H9 (cell line): Measurements from ENCODE around the gene FABP3. TPM values are rescaled to one million over a fixed set of nuclear protein-coding genes. Genes with fewer than 3 reads are reported as not detected.

Experiments used
- DNase-seq: peaks from one replicate; pipeline ENCODE4 v3.0.0-alpha.2; 2017
- H2AFZ ChIP-seq: one replicate; pipeline ENCODE4 v1.6.1; 2013; ENCODE audit warnings: mild to moderate bottlenecking, low read length, control low read depth, moderate library complexity
- H2AK5ac ChIP-seq: 2 replicates; pipeline ENCODE4 v1.6.1; 2013; ENCODE audit warnings: low read length, control low read depth, mixed read lengths; ENCODE audit not compliant: insufficient read length
- H2BK120ac ChIP-seq: one replicate; pipeline ENCODE4 v1.6.1; 2013; ENCODE audit warnings: low read depth, mild to moderate bottlenecking, low read length, control low read depth, inconsistent platforms; ENCODE audit not compliant: poor library complexity, severe bottlenecking
- H2BK12ac ChIP-seq: 2 replicates; pipeline ENCODE4 v1.6.1; 2013; ENCODE audit warnings: low read length, control low read depth, mixed read lengths, low read depth; ENCODE audit not compliant: insufficient read length
- H2BK15ac ChIP-seq: 2 replicates; pipeline ENCODE4 v1.6.1; 2013; ENCODE audit warnings: low read depth, low read length, control low read depth
- H2BK20ac ChIP-seq: one replicate; pipeline ENCODE4 v1.6.1; 2013; ENCODE audit warnings: low read depth, mild to moderate bottlenecking, low read length, control low read depth, inconsistent platforms; ENCODE audit not compliant: poor library complexity, severe bottlenecking
- H2BK5ac ChIP-seq: 2 replicates; pipeline ENCODE4 v1.6.1; 2013; ENCODE audit warnings: low read length, control low read depth, mixed read lengths; ENCODE audit not compliant: insufficient read length
- H3K14ac ChIP-seq: 2 replicates; pipeline ENCODE4 v1.6.1; 2013; ENCODE audit warnings: low read length, control low read depth; ENCODE audit not compliant: insufficient read depth
- H3K18ac ChIP-seq: 2 replicates; pipeline ENCODE4 v1.6.1; 2013; ENCODE audit warnings: low read depth, mild to moderate bottlenecking, mixed read lengths, low read length, control low read depth; ENCODE audit not compliant: insufficient read length
- H3K23ac ChIP-seq: 2 replicates; pipeline ENCODE4 v1.6.1; 2013; ENCODE audit warnings: low read length, control low read depth, mixed read lengths, low read depth; ENCODE audit not compliant: insufficient read length
- H3K23me2 ChIP-seq: 2 replicates; pipeline ENCODE4 v1.6.1; 2013; ENCODE audit warnings: low read depth, mild to moderate bottlenecking, mixed read lengths, low read length, control low read depth; ENCODE audit not compliant: insufficient read length, poor library complexity, severe bottlenecking
- H3K27ac ChIP-seq: 2 replicates; pipeline ENCODE4 v1.5.1; 2013; ENCODE audit warnings: low read length, control low read depth, mixed read lengths, low read depth; ENCODE audit not compliant: insufficient read length
- H3K27me3 ChIP-seq: 2 replicates; pipeline ENCODE4 v1.6.1; 2013; ENCODE audit warnings: low read length, control low read depth, inconsistent platforms; ENCODE audit not compliant: insufficient read depth
- H3K4ac ChIP-seq: 2 replicates; pipeline ENCODE4 v1.6.1; 2013; ENCODE audit warnings: low read depth, mild to moderate bottlenecking, control low read depth, inconsistent platforms, low read length, moderate library complexity
- H3K4me1 ChIP-seq: 2 replicates; pipeline ENCODE4 v1.6.1; 2013; ENCODE audit warnings: low read length, control low read depth, inconsistent platforms; ENCODE audit not compliant: insufficient read depth
- H3K4me2 ChIP-seq: 2 replicates; pipeline ENCODE4 v1.6.1; 2013; ENCODE audit warnings: low read length, control low read depth, mixed read lengths; ENCODE audit not compliant: insufficient read length, insufficient read depth
- H3K56ac ChIP-seq: 2 replicates; pipeline ENCODE4 v1.6.1; 2013; ENCODE audit warnings: low read depth, mild to moderate bottlenecking, mixed read lengths, low read length, control low read depth; ENCODE audit not compliant: insufficient read length
- H3K79me1 ChIP-seq: 2 replicates; pipeline ENCODE4 v1.6.1; 2013; ENCODE audit warnings: low read depth, mild to moderate bottlenecking, moderate library complexity, low read length, control low read depth, inconsistent platforms; ENCODE audit not compliant: insufficient read depth, poor library complexity, severe bottlenecking
- H3K79me2 ChIP-seq: 2 replicates; pipeline ENCODE4 v1.6.1; 2013; ENCODE audit warnings: low read length, control low read depth, inconsistent platforms; ENCODE audit not compliant: insufficient read depth
- H3K9ac ChIP-seq: 2 replicates; pipeline ENCODE4 v1.6.1; 2013; ENCODE audit warnings: low read length, control low read depth, mixed read lengths; ENCODE audit not compliant: insufficient read length; ENCODE audit errors: extremely low read depth
- H3K9me3 ChIP-seq: one replicate; pipeline ENCODE4 v1.6.1; 2013; ENCODE audit warnings: low read depth, low read length, inconsistent platforms; ENCODE audit not compliant: control insufficient read depth
- H3T11ph ChIP-seq: one replicate; pipeline ENCODE4 v1.6.1; 2013; ENCODE audit warnings: mild to moderate bottlenecking, low read length, control low read depth, inconsistent platforms
- H4K20me1 ChIP-seq: one replicate; pipeline ENCODE4 v1.6.1; 2013; ENCODE audit not compliant: control insufficient read depth, insufficient read length, insufficient read depth
- H4K5ac ChIP-seq: 2 replicates; pipeline ENCODE4 v1.6.1; 2013; ENCODE audit warnings: low read depth, mild to moderate bottlenecking, mixed read lengths, low read length, control low read depth; ENCODE audit not compliant: insufficient read length
- H4K8ac ChIP-seq: replicated peaks from 2 replicates; pipeline ENCODE4 v1.6.1; 2013; ENCODE audit warnings: low read length, control low read depth, mixed read lengths, low read depth; ENCODE audit not compliant: insufficient read length
- H4K91ac ChIP-seq: 2 replicates; pipeline ENCODE4 v1.6.1; 2013; ENCODE audit warnings: low read depth, mild to moderate bottlenecking, moderate library complexity, mixed read lengths, low read length, control low read depth; ENCODE audit not compliant: insufficient read length
- H3K27ac Mint-ChIP-seq, 3 experiments: 2 replicates in 2 of 3; 3 replicates in 1 of 3; pipeline ENCODE4 v1.8.0; 2020 to 2021; ENCODE audit warnings: mixed read lengths in 3 of 3, mild to moderate bottlenecking in 1 of 3, moderate library complexity in 1 of 3
- H3K27me3 Mint-ChIP-seq: 2 replicates; pipeline ENCODE4 v1.8.0; 2021; ENCODE audit warnings: low read depth, mild to moderate bottlenecking, moderate library complexity, mixed read lengths
- H3K36me3 Mint-ChIP-seq, 3 experiments: 2 replicates in 2 of 3; 3 replicates in 1 of 3; pipeline ENCODE4 v1.8.0; 2020 to 2021; ENCODE audit warnings: low read depth in 3 of 3, mixed read lengths in 3 of 3; ENCODE audit not compliant: insufficient read depth in 1 of 3
- H3K4me1 Mint-ChIP-seq, 2 experiments: 2 replicates each; pipeline ENCODE4 v1.8.0; 2020; ENCODE audit warnings: mixed read lengths in 2 of 2
- H3K4me3 Mint-ChIP-seq, 2 experiments: 2 replicates in 1 of 2; 3 replicates in 1 of 2; pipeline ENCODE4 v1.8.0; 2020 to 2021; ENCODE audit warnings: mild to moderate bottlenecking in 2 of 2, mixed read lengths in 2 of 2, moderate library complexity in 1 of 2
- H3K9me3 Mint-ChIP-seq, 2 experiments: 2 replicates in 1 of 2; 3 replicates in 1 of 2; pipeline ENCODE4 v1.8.0; 2020; ENCODE audit warnings: mild to moderate bottlenecking in 2 of 2, mixed read lengths in 2 of 2, moderate library complexity in 1 of 2
- WGBS: extraction: QIAGEN DNeasy Blood & Tissue Kit; methylation state at CpG from one replicate; pipeline ENCODE4 v1.1.7; 2013; ENCODE audit warnings: missing lambda C conversion rate, low lambda C conversion rate, mixed read lengths; ENCODE audit not compliant: insufficient read length; ENCODE audit errors: extremely low coverage; 5-methylcytosine and 5-hydroxymethylcytosine counted together
- total RNA-seq: library from RNA; stranded (reverse); gene quantifications from 2 replicates; pipeline ENCODE4 v1.2.1, GENCODE V29; 2021
- TF ChIP-seq, protein P1 (sequence below): fragments of 200-600 bp; sonication (generic); conservative IDR thresholded peaks from 3 replicates; pipeline ENCODE4 v1.8.0; 2021; ENCODE audit warnings: antibody characterized with exemption, mild to moderate bottlenecking

The FABP3 gene
- total RNA-seq, 1 experiment from 2014 or later: 9.0 TPM

DNA sequence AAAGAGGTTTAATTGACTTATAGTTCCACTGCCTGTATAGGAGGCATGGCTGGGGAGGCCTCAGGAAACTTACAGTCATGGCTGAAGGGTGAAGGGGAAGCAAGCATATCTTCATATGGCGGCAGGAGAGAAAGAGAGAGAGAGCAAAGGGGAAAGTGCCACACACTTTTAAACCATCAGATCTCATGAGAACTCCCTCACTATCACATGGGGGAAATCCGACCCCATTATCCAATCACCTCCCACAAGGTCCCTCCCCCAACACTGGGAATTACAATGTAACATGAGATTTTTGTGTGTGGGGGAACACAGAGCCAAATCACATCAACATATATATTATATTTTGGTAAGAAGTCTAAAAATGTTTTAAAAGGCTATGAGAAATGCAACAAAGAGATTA lies 27.2 kb downstream of the FABP3 start:
- Histone ChIP-seq H3K79me1 (no peaks in the 10 kb centered on the region), H3K79me2 (no peaks in the 10 kb centered on the region), H4K5ac (no peak overlapping the region), H3K4ac (no peak overlapping the region), H3K9ac (no peak overlapping the region), H3K23ac (no peak overlapping the region), H2AK5ac (no peak overlapping the region), H3K23me2 (no peaks in the 10 kb centered on the region), H2BK12ac (no peak overlapping the region), H3T11ph (no peak overlapping the region), H4K20me1 (no peaks in the 10 kb centered on the region), H3K14ac (no peak overlapping the region), H3K4me2 (no peak overlapping the region), H4K91ac (no peak overlapping the region), H2BK120ac (no peak overlapping the region), H3K27ac (no peak overlapping the region), H3K9me3 (no peaks in the 10 kb centered on the region), H3K18ac (no peak overlapping the region), H3K27me3 (no peaks in the 10 kb centered on the region), H2AFZ (no peak overlapping the region), H4K8ac (no peak overlapping the region), H3K4me1 (no peaks in the 10 kb centered on the region), H2BK15ac (no peak overlapping the region), H2BK5ac (no peak overlapping the region), H2BK20ac (no peak overlapping the region), H3K56ac (no peak overlapping the region)
- Mint-ChIP-seq H3K9me3 (no peaks in the 10 kb centered on the region), H3K27me3 (no peaks in the 10 kb centered on the region), H3K4me3 (no peak overlapping the region), H3K4me1 (peaks cover 2 to 7% of the 10 kb centered on the region in 2 experiments; a peak in 3 of 4 replicates), H3K27ac (peak overlapping the region in 2 of 3 experiments; percentile 8 to 45; a peak in 3 of 7 replicates), H3K36me3 (peaks cover 0 to 31% (median 18%) of the 10 kb centered on the region in 3 experiments; a peak in 6 of 7 replicates)
- DNase-seq: no peak
- WGBS: no CpG with 5 or more reads among the region's 2 CpGs
- TF ChIP-seq, protein P1, sequence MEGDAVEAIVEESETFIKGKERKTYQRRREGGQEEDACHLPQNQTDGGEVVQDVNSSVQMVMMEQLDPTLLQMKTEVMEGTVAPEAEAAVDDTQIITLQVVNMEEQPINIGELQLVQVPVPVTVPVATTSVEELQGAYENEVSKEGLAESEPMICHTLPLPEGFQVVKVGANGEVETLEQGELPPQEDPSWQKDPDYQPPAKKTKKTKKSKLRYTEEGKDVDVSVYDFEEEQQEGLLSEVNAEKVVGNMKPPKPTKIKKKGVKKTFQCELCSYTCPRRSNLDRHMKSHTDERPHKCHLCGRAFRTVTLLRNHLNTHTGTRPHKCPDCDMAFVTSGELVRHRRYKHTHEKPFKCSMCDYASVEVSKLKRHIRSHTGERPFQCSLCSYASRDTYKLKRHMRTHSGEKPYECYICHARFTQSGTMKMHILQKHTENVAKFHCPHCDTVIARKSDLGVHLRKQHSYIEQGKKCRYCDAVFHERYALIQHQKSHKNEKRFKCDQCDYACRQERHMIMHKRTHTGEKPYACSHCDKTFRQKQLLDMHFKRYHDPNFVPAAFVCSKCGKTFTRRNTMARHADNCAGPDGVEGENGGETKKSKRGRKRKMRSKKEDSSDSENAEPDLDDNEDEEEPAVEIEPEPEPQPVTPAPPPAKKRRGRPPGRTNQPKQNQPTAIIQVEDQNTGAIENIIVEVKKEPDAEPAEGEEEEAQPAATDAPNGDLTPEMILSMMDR: no peak
